Lung microvascular endothelial cell (primary cell): ENCODE results near the gene SAPCD1. TPM values are rescaled to one million over a fixed set of nuclear protein-coding genes. Genes with fewer than 3 reads are reported as not detected.

Source experiments
- DNase-seq, 2 donors: peaks; one replicate each; pipeline versions ENCODE4 v3.0.0 to v3.0.0-alpha.2; 2010; ENCODE audit warnings: low read depth in 2 of 2
- total RNA-seq: library from RNA; depleted of rRNA; stranded (reverse); fragments of >200 nt; gene quantifications from 2 replicates; pipeline ENCODE4 v1.2.1, GENCODE V29; 2014

Gene SAPCD1
- total RNA-seq, 1 donor from 2014 or later: 1.6 TPM

DNA sequence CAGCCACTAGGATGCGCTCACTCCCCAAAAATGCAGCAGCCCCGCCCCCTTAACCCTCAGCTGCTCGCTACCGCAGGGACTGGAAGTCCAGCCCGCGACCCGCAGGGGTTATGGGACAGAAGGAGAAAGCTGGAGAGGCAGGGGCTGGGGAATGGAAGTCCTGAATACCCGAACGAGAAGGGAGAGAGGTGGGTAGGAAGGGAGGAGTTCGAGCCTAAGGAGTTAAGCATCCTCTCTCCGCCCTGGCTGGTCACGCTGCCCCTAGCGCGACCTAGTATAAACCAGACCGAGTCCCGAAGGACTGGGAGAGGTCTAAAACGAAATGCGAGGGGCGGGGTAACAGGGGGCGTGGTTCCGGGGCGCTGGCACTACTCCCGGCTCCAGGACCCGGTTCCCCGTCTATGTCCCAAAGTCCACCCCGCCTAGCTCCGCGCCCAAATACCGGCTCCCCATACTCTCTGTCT lies 32.9 kb upstream of the SAPCD1 start:
- DNase-seq: peak; percentile 90 to 93

DNA sequence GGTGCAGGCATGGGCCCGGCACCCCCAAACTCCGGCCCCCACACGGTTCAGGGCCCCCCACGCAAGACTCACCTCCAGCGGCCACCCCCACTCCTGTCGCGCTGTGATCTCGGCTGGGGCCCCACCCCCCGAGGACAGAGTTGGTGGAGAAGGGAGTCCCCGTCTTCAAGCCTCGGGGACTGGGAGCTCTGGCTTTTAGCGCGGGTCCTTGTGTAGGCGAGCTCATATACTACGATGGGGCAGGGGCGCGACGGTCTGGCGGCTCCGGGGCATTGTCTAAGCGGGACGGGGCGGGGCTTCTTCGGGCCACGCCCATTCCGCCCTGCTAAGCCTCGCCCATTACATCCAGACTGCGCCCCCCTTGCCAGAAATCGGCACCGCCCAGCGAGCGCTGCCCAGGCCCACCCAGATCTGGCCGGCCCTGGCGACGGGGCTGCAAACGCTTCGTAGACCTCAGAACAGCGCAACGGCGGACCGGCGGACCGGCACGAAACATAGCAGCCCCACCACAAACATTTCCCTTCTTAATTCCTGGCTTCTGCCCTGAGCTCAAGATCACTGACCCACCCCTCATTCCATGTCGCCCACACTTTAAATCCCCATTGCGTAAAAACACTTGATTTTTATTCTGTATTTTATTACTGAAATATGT lies 32.4 kb upstream of the SAPCD1 start:
- peak; percentile 91 to 97 for DNase-seq

DNA sequence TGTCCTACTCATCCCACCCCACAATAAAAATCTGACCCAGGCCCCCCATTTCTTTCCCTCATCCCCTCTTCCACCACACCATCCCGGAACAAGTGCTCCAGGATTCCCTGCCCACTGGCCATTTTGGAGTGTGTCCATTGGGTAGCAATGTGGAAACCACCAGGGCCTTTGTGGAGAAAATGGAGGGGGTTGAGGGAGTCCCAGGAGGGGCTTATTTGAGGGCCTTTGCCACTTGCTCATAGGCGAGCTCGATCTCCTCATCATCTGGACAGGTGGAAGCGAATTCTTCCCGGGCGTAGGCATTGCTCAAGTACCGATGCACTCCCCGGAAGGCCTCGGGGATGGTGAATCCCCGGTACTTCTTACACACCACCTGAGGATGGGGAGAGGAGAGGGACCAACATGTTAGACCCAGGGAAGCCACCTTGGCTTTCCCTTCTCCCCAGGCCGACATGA lies 31.8 kb upstream of the SAPCD1 start:
- DNase-seq: no peak

DNA sequence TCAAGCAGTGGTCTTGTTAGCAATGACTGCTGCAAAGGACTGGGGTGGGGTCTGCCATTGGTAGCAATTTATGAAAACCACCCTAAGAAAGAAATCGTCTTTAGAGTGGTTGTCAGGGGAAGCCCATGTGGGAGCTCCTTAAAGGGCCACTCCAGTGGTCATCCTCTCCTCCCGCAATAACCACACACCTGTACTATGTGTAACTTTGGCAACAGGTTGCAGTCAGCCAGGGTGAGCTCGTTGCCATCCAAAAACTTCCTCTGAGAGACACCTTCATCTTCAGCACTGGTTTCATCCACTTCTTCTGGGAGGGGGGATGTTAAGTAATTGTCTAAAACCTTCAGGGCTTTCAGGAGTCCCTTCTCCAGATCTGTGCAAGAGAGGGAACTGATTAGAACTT lies 30.4 kb upstream of the SAPCD1 start:
- no peak for DNase-seq

DNA sequence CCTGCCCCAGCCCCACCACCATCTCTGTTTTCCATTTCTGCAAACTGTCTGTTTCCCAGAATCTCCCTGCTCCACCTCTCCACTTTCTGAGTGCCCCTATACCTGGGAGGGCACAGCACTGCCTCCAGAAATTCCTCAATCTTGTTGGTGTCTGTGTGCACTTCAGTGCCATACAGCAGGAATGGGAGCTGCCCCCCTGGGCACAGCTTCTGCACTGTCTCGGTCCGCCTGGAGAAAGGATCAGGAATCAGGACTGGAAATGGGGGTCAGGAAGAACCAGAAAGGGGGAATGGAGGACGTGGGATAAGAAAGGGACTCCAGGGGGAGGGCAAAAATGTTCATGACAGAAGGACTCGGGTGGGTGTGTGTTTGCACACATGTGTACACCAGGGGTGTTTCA lies 28.7 kb upstream of the SAPCD1 start:
- DNase-seq: no peak

DNA sequence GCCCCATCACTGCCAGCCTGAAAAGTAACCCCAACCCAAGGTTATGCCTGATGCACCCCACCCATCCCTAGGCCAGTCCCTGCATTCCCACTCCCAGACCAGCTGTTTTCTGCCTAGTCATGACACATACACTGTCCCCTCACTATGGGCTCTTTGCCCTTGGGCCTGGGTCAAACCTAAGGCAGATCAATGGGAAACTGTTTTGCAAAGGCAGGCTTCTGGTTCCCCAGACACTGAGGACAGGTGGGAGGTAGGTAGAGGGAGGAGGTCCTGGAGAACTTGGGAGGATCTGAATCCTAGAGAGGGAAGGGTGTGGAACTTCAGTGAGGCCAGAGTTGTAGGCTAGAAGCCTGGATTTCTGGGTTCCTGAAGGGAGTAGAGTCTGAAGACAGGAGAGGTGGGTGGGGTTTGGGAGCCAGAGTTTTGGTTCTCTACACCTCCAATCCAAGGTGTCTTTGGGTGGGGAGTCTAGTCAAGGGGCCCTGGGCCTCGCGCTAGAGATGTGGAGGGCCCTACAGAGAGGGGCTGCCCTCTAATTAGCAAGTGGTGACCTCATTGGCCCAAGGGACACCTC lies 28.1 kb upstream of the SAPCD1 start:
- DNase-seq: no peak

DNA sequence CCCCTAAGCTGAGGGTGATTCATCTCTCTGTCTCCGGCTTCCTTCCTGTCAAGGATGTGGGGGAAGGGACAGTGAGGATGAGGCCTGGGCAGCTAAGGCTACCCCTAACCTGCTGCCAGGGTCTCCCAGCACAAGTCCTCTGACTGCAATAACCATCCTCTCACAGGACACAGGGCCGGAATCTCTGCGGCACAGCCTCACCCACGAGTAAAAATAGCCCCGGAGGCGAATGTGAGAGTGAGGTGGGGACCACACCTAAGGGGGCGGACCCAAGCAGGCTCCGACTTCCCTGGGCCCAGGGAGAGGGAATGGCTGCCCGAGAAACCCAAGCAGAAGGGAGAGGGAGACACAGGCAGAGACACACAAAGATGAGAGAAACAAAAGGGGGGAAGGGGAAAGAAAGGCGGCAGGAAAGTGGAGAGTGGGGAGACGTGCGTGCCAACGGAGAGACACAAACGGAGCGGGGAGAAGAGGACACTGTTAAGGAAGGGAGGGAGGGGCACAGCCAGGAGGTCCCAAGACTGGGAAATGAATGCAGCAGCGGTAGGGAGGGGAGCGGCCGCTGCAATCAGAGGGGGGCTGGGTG lies 27.5 kb upstream of the SAPCD1 start:
- peak in 1 of 2 donors; percentile 87 for DNase-seq

DNA sequence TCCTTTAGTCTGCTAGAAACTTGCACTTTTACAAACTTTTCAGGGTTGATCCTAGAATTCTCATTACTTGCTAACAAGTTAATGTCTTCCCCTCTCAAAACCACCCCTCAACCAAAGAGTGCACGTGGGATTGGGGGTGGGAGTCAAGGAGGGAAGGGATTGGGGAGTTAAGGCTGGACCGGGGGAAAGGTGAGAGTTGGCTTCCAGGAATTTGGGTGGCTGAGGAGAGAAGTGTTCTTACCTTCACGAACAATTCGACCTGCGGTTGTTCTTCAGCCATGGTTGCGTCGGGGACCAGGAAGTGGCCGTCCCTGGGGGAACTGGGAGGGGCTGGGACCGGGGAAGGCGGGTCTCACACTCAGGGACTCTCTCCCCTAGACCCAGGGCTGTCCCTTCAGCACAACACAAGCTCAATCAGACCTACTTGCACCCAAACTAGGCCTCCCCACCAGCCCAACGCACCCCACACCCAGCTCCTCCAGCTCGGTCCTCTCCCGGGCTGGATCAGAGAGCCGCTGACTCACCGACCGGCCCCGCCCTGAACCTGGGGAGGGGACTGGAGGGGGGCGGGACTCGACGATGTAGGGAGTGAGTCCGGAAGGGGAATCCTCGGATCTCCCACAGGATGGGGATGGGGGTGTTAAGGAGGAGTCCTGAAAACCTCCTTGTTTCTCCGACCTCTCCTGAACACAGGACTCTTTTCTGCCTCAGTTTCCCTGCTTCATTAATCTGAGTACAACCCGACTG lies 26.3 kb upstream of the SAPCD1 start, which contains the start of gene CLIC1:
Gene CLIC1 (minus strand): TSS at position 510 of the 747 bp plus-strand sequence. CDS start 230 bp downstream, at position 280.
- DNase-seq: peak; percentile 78 to 82

DNA sequence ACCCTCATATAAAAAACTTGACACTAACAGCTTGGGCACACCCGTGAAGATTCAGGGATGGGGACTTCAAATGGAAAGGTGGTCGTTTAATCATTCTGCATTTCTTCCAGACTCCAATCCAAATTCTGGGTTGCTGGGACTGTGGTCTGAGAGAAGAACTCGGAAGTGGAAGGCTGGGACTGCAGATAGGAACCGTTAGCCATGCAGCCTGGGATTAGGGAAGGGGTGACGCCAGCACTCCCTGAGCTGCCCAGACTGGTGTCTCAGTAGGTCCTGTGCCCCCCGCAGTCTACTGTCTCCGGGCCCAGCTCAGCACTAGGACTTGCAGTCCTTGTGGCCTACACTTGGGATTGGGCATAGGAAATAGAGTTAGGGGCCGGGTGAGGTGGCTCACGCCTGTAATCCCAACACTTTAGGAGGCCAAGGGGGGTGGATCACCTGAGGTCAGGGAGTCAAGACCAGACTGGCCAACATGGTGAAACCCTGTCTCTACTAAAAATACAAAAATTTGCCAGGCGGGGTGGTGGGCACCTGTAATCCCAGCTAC lies 25.6 kb upstream of the SAPCD1 start:
- DNase-seq: no peak

DNA sequence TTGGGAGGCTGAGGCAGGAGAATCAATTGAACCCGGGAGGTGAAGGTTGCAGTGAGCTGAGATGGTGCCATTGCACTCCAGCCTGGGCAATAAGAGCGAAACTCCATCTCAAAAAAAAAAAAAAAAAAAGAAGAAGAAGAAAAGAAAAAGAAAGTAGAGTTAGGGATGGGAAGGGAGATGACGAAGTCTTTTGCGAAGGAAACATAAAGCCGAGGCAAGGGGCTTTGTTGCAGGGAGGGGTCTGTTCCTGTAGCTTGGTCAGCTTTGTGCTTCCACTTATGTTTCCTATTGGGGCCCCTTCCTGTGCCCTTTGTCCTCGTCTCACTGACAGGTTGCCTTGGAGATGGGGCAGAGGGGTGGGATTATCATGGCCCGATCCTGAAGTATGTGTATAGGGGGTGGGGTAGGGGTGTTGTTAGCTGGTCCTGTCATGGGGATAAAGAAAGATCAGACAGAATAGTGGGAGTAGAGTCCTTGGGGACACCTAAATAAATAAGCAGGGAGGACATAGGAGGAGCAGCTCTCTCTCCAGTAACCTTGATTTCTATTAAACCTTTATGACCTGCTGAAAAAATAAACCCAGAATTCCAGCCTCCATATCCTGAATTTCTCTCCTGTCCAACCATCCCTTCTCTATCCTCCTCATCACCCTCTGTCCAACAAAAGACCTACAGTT lies 25.0 kb upstream of the SAPCD1 start:
- peak; percentile 46 to 75 for DNase-seq

DNA sequence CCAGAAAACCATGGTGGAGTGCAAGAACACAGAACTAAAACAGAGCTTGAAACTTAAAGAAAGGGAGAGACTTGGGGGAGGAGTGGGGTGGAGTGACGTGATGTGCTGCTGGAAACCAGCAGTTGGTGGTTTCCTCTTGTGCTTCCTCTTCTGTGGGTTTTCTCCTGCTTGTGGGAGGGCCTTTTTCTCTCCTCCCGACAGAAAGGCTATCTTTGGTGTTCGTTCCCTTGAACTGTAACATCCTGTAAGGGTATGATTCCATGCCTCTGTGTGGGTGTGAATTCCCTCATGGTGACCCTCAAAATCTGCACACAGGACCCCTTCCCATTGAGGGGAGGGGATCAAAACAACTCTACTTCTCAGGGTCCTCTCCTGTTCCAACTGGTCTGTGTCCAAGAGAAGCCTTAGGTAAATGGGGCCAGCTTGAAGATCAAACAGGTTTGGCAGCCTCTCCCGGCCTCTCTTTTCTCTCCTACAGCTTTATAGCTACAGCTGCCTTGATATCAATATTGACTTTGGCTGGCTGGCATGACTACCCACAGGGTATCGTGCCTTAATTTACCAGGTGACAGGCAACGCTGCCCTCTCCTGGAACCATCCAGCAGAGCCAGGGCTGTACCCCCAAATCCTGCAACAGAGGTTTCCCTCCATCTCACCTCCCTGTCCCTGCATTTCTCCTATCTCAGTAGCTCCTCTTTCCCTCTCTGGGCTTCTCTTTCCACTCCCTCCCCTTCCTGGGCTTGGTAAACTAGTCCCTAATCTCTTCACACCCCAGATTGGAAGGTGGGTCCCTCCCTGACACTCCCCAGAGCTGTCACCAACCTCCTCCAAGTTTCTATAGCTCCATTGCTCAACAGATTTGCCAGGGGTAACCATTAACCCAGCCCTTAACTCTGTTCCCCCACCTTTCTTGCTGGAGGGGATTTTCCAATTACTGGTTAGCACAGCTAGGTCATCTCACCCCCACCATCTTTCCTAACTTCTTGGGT lies 24.2 kb upstream of the SAPCD1 start:
- peak; percentile 80 to 93 for DNase-seq

DNA sequence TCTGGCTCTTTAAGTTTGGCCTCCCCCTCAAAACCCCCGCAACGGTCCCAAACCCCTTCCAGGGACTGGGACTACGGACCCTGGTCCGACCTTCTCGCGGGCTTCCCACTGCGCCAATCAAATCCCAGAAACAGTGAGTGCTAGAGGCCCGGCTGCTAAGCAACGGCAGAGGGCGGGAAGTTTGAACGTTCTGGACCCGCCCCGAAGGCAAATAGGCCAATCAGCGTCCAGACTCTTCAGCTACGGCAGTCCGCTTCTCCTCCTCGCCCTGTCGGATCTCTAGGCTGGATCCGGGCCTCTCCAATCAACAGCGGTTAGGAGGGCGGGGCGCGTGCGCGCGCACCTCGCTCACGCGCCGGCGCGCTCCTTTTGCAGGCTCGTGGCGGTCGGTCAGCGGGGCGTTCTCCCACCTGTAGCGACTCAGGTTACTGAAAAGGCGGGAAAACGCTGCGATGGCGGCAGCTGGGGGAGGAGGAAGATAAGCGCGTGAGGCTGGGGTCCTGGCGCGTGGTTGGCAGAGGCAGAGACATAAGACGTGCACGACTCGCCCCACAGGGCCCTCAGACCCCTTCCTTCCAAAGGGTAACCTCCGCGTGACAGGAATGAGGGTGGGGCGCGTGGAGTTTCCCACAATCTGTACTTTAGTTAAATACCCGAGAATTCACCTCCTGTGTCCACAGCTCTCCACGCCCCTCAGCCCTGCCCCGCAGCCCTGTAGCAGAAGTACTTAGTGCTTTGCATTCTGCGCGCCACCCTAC lies 22.6 kb upstream of the SAPCD1 start, which contains the start of gene MSH5:
Gene MSH5 (plus strand): TSS at position 367 of the 758 bp plus-strand sequence. CDS start 462 bp downstream, outside the sequence.
- peak; percentile 99 for DNase-seq

DNA sequence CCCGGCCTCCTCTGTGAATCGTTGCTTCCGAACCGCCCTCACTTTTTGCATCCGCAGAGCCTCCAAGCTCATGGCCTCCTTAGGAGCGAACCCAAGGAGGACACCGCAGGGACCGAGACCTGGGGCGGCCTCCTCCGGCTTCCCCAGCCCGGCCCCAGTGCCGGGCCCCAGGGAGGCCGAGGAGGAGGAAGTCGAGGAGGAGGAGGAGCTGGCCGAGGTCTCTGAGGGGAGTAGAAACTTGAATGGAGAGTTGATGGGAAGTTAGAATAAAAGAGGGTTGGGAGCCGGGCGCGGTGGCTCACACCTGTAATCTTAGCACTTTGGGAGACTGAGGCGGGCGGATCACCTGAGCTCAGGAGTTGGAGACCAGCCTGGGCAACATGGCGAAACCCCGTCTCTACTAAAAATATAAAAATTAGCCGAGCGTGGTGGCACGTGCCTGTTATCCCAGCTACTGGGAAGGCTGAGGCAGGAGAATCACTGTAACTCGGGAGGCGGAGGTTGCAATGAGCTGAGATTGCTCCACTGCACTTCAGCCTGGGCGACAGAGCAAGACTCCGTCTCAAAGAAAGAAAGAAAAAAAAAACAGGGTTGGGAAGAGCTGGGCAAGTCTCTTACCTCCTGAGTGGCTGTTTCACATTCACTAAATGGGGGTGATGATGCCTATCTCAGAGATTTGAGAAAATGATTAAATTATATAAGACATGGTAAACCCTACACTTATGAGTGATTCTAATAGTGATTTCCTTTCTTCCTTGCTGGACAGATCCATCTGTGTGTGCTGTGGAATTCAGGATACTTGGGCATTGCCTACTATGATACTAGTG lies 21.8 kb upstream of the SAPCD1 start:
- DNase-seq: peak in 1 of 2 donors; percentile 41

DNA sequence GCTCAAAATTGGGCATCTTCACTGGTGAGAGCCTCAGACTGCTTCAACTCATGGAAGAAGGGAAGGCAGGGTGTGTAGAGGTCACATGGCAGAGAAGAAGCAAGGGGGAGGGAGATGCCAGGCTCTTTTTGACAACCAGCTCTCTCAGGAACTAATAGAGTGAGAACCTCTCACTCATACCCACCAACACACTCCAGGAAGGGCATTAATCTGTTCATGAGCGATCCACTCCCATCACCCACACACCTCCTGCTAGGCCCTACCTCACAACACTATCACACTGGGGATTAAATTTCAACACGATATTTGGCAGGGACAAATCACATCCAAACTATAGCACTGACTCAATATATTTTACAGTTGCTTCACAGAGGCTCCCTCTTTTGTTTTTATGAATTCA lies 20.6 kb upstream of the SAPCD1 start:
- no peak for DNase-seq

DNA sequence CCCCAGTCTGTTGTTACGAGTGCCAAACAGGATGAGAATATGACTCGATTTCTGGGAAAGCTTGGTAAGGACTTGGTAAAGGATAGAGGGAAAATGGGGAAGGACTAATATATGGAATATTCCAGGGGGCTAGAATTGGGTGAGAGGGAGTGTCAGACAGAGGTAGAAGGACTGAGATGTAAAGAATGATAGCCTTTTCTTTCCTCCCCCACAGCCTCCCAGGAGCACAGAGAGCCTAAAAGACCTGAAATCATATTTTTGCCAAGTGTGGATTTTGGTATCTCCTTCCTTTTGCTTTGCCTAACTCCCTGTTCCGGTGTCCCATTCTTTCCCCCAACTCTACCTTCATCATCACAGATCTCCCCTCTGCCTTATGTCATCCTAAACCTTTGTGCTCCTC lies 19.6 kb upstream of the SAPCD1 start:
- no peak for DNase-seq

DNA sequence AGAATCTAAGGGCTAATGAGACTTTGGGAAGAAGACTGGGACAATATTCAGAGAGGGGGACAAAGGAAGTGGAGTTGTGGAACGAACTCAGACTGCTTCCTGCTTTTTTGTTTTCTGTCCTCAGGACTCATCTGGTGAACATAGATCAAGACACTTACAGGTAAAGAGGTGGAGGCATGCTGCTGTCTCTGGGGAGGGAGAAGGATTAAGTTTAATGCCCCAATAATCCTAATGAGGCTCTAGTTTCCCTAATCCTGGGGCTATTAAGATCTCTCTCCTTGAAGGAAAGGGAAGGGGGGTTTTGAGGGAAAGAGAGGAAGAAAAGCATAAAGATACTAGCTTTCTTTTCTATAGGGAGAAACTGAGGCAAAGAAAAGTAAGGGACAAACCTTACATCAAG lies 18.0 kb upstream of the SAPCD1 start:
- no peak for DNase-seq

DNA sequence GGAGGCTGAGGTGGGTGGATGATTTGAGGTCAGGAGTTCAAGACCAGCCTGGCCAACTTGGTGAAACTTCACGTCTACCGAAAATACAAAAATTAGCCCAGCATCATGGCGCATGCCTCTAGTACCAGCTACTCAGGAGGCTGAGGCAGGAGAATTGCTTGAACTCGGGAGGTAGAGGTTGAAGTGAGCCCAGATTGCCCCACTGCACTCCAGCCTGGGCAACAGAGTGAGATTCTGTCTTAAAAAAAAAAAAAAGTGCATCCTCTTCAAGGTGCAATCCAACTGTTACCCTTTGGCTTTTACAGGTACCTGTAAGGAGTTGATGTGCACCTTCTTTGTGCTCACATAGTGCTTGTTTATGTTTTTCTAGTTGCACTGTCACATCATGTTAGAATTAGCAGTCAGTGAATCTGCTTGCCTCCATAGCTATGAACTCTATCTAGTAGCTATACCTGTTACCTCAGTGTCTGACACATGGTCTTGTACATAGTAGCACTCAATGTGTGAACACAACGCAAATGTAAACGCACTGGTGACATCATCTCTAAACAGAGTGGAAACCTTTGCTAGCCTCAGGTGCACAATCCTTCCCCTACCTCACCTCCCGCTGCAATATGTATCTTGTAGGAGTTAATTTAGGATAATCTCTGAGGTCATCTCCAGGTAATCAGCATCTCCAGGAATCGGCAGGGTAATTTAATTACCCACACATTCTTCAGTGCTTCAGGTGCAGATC lies 13.0 kb upstream of the SAPCD1 start:
- DNase-seq: no peak
